Osteocyte (in vitro differentiated cells): ENCODE measurements around the gene PEF1. TPM values are rescaled to one million over a fixed set of nuclear protein-coding genes. Genes with fewer than 3 reads are reported as not detected.

Source experiments
- DNase-seq: peaks from one replicate; pipeline ENCODE4 v3.0.0; 2021; ENCODE audit warnings: mixed read lengths; ENCODE audit not compliant: unreplicated experiment; ENCODE audit errors: extremely low spot score
- H3K27ac Mint-ChIP-seq: one replicate; pipeline ENCODE4 v1.8.0; 2021; ENCODE audit warnings: mild to moderate bottlenecking, mixed read lengths; ENCODE audit not compliant: unreplicated experiment
- H3K27me3 Mint-ChIP-seq: one replicate; pipeline ENCODE4 v1.8.0; 2021; ENCODE audit warnings: mixed read lengths; ENCODE audit not compliant: unreplicated experiment
- H3K36me3 Mint-ChIP-seq: one replicate; pipeline ENCODE4 v1.8.0; 2021; ENCODE audit warnings: mixed read lengths; ENCODE audit not compliant: unreplicated experiment
- H3K4me1 Mint-ChIP-seq: one replicate; pipeline ENCODE4 v1.8.0; 2021; ENCODE audit warnings: mixed read lengths; ENCODE audit not compliant: unreplicated experiment
- H3K4me3 Mint-ChIP-seq: one replicate; pipeline ENCODE4 v1.8.0; 2021; ENCODE audit warnings: mild to moderate bottlenecking, moderate library complexity, mixed read lengths; ENCODE audit not compliant: unreplicated experiment
- H3K9me3 Mint-ChIP-seq: one replicate; pipeline ENCODE4 v1.8.0; 2021; ENCODE audit warnings: mixed read lengths; ENCODE audit not compliant: unreplicated experiment
- total RNA-seq: library from RNA; stranded (reverse); gene quantifications from 2 replicates; pipeline ENCODE4 v1.2.1, GENCODE V29; 2021
- TF ChIP-seq, protein P1 (sequence below): fragments of 200-600 bp; sonication (generic); IDR thresholded peaks from 2 replicates; pipeline ENCODE4 v1.5.0; 2021; ENCODE audit warnings: antibody characterized with exemption, mild to moderate bottlenecking, moderate library complexity

Gene PEF1
- total RNA-seq, 1 donor from 2014 or later = 57.0 TPM

DNA sequence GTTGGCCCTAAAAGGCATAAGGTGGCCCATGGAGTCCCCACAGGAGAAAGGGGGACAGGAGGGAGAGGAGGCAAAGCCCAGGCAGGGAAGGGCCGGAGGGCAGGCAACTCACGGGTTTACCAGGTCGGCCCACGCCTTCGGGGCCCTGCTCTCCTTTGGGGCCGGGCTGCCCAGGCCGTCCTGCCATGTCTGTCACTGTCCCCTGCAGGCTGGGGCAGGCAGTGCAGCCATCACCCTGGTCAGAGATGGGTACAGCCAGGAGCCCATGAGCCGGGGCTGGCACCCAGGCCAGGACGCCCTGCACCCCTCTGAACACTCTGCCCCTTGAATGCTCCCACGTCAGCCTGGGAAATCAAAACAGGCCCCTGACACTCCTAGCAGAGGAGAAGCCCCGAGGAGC lies 39.3 kb upstream of the PEF1 start:
- TF ChIP-seq, protein P1, sequence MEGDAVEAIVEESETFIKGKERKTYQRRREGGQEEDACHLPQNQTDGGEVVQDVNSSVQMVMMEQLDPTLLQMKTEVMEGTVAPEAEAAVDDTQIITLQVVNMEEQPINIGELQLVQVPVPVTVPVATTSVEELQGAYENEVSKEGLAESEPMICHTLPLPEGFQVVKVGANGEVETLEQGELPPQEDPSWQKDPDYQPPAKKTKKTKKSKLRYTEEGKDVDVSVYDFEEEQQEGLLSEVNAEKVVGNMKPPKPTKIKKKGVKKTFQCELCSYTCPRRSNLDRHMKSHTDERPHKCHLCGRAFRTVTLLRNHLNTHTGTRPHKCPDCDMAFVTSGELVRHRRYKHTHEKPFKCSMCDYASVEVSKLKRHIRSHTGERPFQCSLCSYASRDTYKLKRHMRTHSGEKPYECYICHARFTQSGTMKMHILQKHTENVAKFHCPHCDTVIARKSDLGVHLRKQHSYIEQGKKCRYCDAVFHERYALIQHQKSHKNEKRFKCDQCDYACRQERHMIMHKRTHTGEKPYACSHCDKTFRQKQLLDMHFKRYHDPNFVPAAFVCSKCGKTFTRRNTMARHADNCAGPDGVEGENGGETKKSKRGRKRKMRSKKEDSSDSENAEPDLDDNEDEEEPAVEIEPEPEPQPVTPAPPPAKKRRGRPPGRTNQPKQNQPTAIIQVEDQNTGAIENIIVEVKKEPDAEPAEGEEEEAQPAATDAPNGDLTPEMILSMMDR = peak; percentile 38
- Mint-ChIP-seq H3K4me3 (no peak overlapping the region), H3K27me3 (no peaks in the 10 kb centered on the region), H3K36me3 (peaks cover 10% of the 10 kb centered on the region), H3K9me3 (no peaks in the 10 kb centered on the region), H3K27ac (no peak overlapping the region), H3K4me1 (peaks cover 8% of the 10 kb centered on the region)
- DNase-seq = no peak

DNA sequence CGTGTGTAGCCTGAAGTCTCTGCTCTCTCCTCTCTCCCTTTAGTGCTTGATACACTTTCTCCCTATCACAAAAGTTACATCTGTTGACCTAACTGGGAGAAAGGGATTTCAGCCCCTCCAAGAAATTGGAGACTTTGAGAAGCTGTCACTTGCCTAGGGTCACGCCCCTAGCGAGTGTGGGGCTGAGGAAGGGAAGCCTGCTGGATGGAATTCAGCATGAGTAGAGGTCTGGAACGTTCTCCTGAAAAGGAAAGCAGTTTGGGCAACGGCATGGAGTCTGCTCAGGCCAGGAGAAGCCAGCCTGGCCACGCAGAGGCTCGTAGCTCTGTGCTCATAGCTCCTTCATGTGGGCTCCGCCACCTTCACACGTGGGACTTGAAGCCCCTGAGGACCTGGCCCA lies 36.7 kb upstream of the PEF1 start:
- H3K9me3 Mint-ChIP-seq = no peaks in the 10 kb centered on the region
- no peaks in the 10 kb centered on the region for H3K27me3 Mint-ChIP-seq
- H3K27ac Mint-ChIP-seq = no peak overlapping the region
- H3K4me3 Mint-ChIP-seq = no peak overlapping the region
- H3K4me1 Mint-ChIP-seq = no peaks in the 10 kb centered on the region
- TF ChIP-seq, protein P1 = no peak
- no peak for DNase-seq
- H3K36me3 Mint-ChIP-seq = peaks cover 5% of the 10 kb centered on the region

DNA sequence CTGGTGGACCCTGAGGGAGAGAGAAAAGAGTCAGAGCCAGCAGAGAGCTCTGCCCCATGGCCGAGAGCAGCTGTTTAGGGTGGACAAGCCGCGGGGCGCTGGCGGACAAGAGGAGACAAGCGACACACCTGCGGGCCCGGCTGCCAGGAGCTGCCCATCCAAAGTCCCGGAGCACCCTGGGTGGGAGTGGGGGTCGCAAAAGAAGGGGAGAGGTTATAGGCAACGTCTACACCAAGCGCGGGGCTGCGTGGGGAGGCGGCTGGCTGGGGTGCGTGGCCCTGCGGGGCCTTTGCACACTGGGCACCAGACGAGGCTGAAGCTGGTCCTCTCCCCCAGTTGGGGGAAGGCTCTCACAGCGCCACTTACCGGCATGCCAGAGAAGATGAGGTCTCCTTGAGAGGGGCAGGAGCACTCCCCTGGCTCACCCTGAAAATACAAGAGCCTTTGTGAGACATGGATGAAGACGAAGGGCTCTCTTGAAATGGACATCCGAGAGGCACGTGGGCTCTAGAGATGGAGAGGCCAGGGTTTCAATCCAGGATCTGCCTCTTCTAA lies 35.1 kb upstream of the PEF1 start:
- TF ChIP-seq, protein P1 = no peak
- Mint-ChIP-seq H3K27ac (no peak overlapping the region), H3K9me3 (no peaks in the 10 kb centered on the region), H3K36me3 (peaks cover 5% of the 10 kb centered on the region), H3K4me3 (no peak overlapping the region), H3K4me1 (peaks cover 4% of the 10 kb centered on the region), H3K27me3 (no peaks in the 10 kb centered on the region)
- no peak for DNase-seq

DNA sequence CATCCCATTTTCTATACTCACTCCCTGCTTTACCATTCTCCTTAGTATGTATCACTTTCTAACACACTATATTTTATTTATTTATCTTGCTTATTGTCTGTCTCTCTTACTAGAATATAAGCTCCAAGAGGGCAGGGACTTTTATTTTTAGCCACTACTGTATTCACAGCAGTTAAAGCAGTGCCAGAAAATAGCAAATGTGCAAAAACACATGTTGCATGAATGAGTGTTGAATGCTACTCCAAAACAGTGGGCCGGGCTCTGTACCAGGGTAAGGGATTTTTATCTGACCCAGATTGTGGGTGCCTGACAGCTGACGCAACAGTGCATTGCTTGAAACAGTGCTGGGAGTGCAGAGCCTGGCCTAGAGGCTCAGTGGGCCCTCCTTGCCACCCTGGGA lies 34.4 kb upstream of the PEF1 start:
- Mint-ChIP-seq H3K4me3 (no peak overlapping the region), H3K9me3 (no peaks in the 10 kb centered on the region), H3K27me3 (no peaks in the 10 kb centered on the region), H3K4me1 (peaks cover 10% of the 10 kb centered on the region), H3K27ac (no peak overlapping the region), H3K36me3 (peaks cover 5% of the 10 kb centered on the region)
- no peak for DNase-seq
- TF ChIP-seq, protein P1 = no peak

DNA sequence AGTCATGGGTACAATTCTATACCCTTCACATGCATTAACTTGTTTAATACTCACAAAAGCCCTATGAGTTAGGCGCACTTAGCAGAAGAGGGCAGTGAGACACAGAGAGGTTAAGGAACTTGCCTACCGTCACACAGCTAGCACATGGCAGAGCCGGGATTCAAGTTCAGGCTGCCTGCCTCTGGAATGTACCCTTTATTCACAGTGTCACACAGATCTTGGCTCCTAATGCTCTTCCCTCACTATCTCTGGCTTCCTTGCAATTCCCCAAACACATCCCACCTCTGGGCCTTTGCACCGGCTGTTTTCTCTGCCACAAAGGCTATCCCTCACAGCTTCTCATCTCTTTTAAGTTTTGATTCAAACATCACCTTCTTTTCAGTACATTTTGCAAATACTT lies 34.0 kb upstream of the PEF1 start:
- peaks cover 5% of the 10 kb centered on the region for H3K36me3 Mint-ChIP-seq
- H3K4me1 Mint-ChIP-seq = peaks cover 10% of the 10 kb centered on the region
- H3K4me3 Mint-ChIP-seq = no peak overlapping the region
- DNase-seq = no peak
- no peak overlapping the region for H3K27ac Mint-ChIP-seq
- no peaks in the 10 kb centered on the region for H3K27me3 Mint-ChIP-seq
- TF ChIP-seq, protein P1 = no peak
- H3K9me3 Mint-ChIP-seq = no peaks in the 10 kb centered on the region
